ENCODE results near the gene CLCA4.
"Not testable (repeated sequence)": the region's sequence is repeated elsewhere in the genome, so short reads cannot be mapped to it uniquely, and the experiment has no call there.

The CLCA4 gene

GRCh38 chr1:86557739-86558138, 10.9 kb downstream of the CLCA4 start:
- TF ChIP-seq ZNF274 (IDR thresholded peaks at IDR 0.05; ENCODE audit: low read depth, low read length) = no peak
- H3K4me3 ChIP-seq (ENCODE audit: low read length) = no peak overlapping the region

GRCh38 chr1:86563849-86564248, 17.0 kb downstream of the CLCA4 start:
- no peak for TF ChIP-seq ZNF274 (IDR thresholded peaks at IDR 0.05; ENCODE audit: low read depth, low read length)
- no peak overlapping the region for H3K4me3 ChIP-seq (ENCODE audit: low read length)

- no peak for TF ChIP-seq ZNF274 (IDR thresholded peaks at IDR 0.05; ENCODE audit: low read depth, low read length)
- no peak overlapping the region for H3K4me3 ChIP-seq (ENCODE audit: low read length)
These were observed 20.5 kb downstream of the CLCA4 start for GRCh38 chr1:86567341-86567740.

- TF ChIP-seq ZNF274 (IDR thresholded peaks at IDR 0.05; ENCODE audit: low read depth, low read length) = no peak
These were observed 21.0 kb downstream of the CLCA4 start for GRCh38 chr1:86567878-86568277.

GRCh38 chr1:86573763-86574484, 27.0 kb downstream of the CLCA4 start:
- H3K4me3 ChIP-seq (ENCODE audit: low read length) = no peak overlapping the region
- no peak for TF ChIP-seq ZNF274 (IDR thresholded peaks at IDR 0.05; ENCODE audit: low read depth, low read length)

More at GRCh38 chr1:86567878-86568277, 21.0 kb downstream of the CLCA4 start:
- no peak overlapping the region for H3K4me3 ChIP-seq (ENCODE audit: low read length)

GRCh38 chr1:86581231-86581630, 34.4 kb downstream of the CLCA4 start:
- H3K4me3 ChIP-seq (ENCODE audit: low read length) = no peak overlapping the region
- no peak for TF ChIP-seq ZNF274 (IDR thresholded peaks at IDR 0.05; ENCODE audit: low read depth, low read length)

GRCh38 chr1:86582161-86582560, 35.3 kb downstream of the CLCA4 start:
- TF ChIP-seq ZNF274 (IDR thresholded peaks at IDR 0.05; ENCODE audit: low read depth, low read length) = no peak
- H3K4me3 ChIP-seq (ENCODE audit: low read length) = no peak overlapping the region

- no peak overlapping the region for H3K4me3 ChIP-seq (ENCODE audit: low read length)
- TF ChIP-seq ZNF274 (IDR thresholded peaks at IDR 0.05; ENCODE audit: low read depth, low read length) = no peak
These were observed 36.2 kb downstream of the CLCA4 start for GRCh38 chr1:86583032-86583431.

- no peak overlapping the region for H3K4me3 ChIP-seq (ENCODE audit: low read length)
These were observed 36.7 kb downstream of the CLCA4 start for GRCh38 chr1:86583593-86583992.

GRCh38 chr1:86594284-86594770, 47.4 kb downstream of the CLCA4 start:
- no peak overlapping the region for H3K4me3 ChIP-seq (ENCODE audit: low read length)
- no peak for TF ChIP-seq ZNF274 (IDR thresholded peaks at IDR 0.05; ENCODE audit: low read depth, low read length)

More at GRCh38 chr1:86583593-86583992, 36.7 kb downstream of the CLCA4 start:
- TF ChIP-seq ZNF274 (IDR thresholded peaks at IDR 0.05; ENCODE audit: low read depth, low read length) = no peak

GRCh38 chr1:86596224-86596623, 49.3 kb downstream of the CLCA4 start:
- TF ChIP-seq ZNF274 (IDR thresholded peaks at IDR 0.05; ENCODE audit: low read depth, low read length) = no peak
- no peak overlapping the region for H3K4me3 ChIP-seq (ENCODE audit: low read length)

- no peak for TF ChIP-seq ZNF274 (IDR thresholded peaks at IDR 0.05; ENCODE audit: low read depth, low read length)
- no peak overlapping the region for H3K4me3 ChIP-seq (ENCODE audit: low read length)
These were observed 49.9 kb downstream of the CLCA4 start for GRCh38 chr1:86596741-86597290.

GRCh38 chr1:86606080-86606479, 59.2 kb downstream of the CLCA4 start:
- H3K4me3 ChIP-seq (ENCODE audit: low read length) = not testable (repeated sequence)

- H3K4me3 ChIP-seq (ENCODE audit: low read length) = no peak overlapping the region
- no peak for TF ChIP-seq ZNF274 (IDR thresholded peaks at IDR 0.05; ENCODE audit: low read depth, low read length)
These were observed 69.6 kb downstream of the CLCA4 start for GRCh38 chr1:86616433-86616832.

GRCh38 chr1:86616871-86617270, 70.0 kb downstream of the CLCA4 start:
- no peak overlapping the region for H3K4me3 ChIP-seq (ENCODE audit: low read length)
- TF ChIP-seq ZNF274 (IDR thresholded peaks at IDR 0.05; ENCODE audit: low read depth, low read length) = no peak
